GM23338 (cell line): Measurements from ENCODE around the gene GCN1. TPM values are rescaled to one million over a fixed set of nuclear protein-coding genes. Genes with fewer than 3 reads are reported as not detected.
"Not testable (repeated sequence)": the region's sequence is repeated elsewhere in the genome, so short reads cannot be mapped to it uniquely, and the experiment has no call there.

Experiments used
- ATAC-seq: fragments of 200-7000 bp; cut with Tn5 transposase; 3 replicates; pipeline ENCODE4 v1.9.1; 2020
- DNase-seq: peaks from one replicate; pipeline ENCODE4 v3.0.0-alpha.2; 2015; ENCODE audit warnings: low spot score
- H2AFZ ChIP-seq: fragments of 200-600 bp; sonication (generic); 2 replicates; pipeline ENCODE4 v1.8.0; 2016; ENCODE audit warnings: antibody characterized with exemption, mild to moderate bottlenecking, moderate library complexity
- H3F3A ChIP-seq: fragments of 200-600 bp; sonication (generic); replicated peaks from 2 replicates; pipeline ENCODE4 v1.8.0; 2017; ENCODE audit warnings: antibody characterized with exemption, mixed run types, low read depth
- H3K27ac ChIP-seq: fragments of 200-600 bp; sonication (generic); 2 replicates; pipeline ENCODE4 v1.6.1; 2016; ENCODE audit warnings: low read depth
- H3K27me3 ChIP-seq: fragments of 200-600 bp; sonication (generic); 2 replicates; pipeline ENCODE4 v1.8.0; 2016; ENCODE audit warnings: mild to moderate bottlenecking, mixed run types, moderate library complexity; ENCODE audit not compliant: insufficient read depth
- H3K36me3 ChIP-seq: fragments of 200-600 bp; sonication (generic); 2 replicates; pipeline ENCODE4 v1.8.0; 2016; ENCODE audit warnings: mild to moderate bottlenecking; ENCODE audit not compliant: insufficient read depth
- H3K4me1 ChIP-seq: fragments of 200-600 bp; sonication (generic); 2 replicates; pipeline ENCODE4 v1.8.0; 2016; ENCODE audit warnings: mild to moderate bottlenecking, moderate library complexity; ENCODE audit not compliant: insufficient read depth
- H3K4me2 ChIP-seq: fragments of 200-600 bp; sonication (generic); 2 replicates; pipeline ENCODE4 v1.7.1; 2017; ENCODE audit warnings: mixed run types
- H3K4me3 ChIP-seq: fragments of 200-600 bp; sonication (generic); 2 replicates; pipeline ENCODE4 v1.6.1; 2016; ENCODE audit warnings: mixed run types
- H3K79me2 ChIP-seq: fragments of 200-600 bp; sonication (generic); replicated peaks from 2 replicates; pipeline ENCODE4 v1.8.0; 2017; ENCODE audit warnings: mild to moderate bottlenecking; ENCODE audit not compliant: insufficient read depth
- H3K9me2 ChIP-seq: fragments of 200-600 bp; sonication (generic); 2 replicates; pipeline ENCODE4 v1.8.0; 2017; ENCODE audit not compliant: insufficient read depth
- H4K20me1 ChIP-seq: fragments of 200-600 bp; sonication (generic); replicated peaks from 2 replicates; pipeline ENCODE4 v1.8.0; 2017; ENCODE audit warnings: mild to moderate bottlenecking; ENCODE audit not compliant: insufficient read depth
- H3K27ac Mint-ChIP-seq: 2 replicates; pipeline ENCODE4 v1.8.0; 2020; ENCODE audit warnings: inconsistent platforms, mild to moderate bottlenecking, moderate library complexity, mixed read lengths
- H3K27me3 Mint-ChIP-seq: 3 replicates; pipeline ENCODE4 v1.8.0; 2022; ENCODE audit warnings: low read depth, mild to moderate bottlenecking, moderate library complexity, mixed read lengths, inconsistent platforms; ENCODE audit not compliant: insufficient read depth, poor library complexity
- H3K36me3 Mint-ChIP-seq: 3 replicates; pipeline ENCODE4 v1.8.0; 2021; ENCODE audit warnings: low read depth, mild to moderate bottlenecking, inconsistent platforms, moderate library complexity, mixed read lengths
- H3K4me1 Mint-ChIP-seq: 3 replicates; pipeline ENCODE4 v1.8.0; 2020; ENCODE audit warnings: mild to moderate bottlenecking, inconsistent platforms, mixed read lengths
- H3K4me3 Mint-ChIP-seq: 3 replicates; pipeline ENCODE4 v1.8.0; 2021; ENCODE audit warnings: moderate library complexity, mild to moderate bottlenecking, inconsistent platforms, mixed read lengths
- H3K9me3 Mint-ChIP-seq: 3 replicates; pipeline ENCODE4 v1.8.0; 2020; ENCODE audit warnings: moderate library complexity, mild to moderate bottlenecking, inconsistent platforms, mixed read lengths
- CREB1 ChIP-seq: fragments of 250-450 bp; sonication (Bioruptor Pico); IDR thresholded peaks from 2 replicates; pipeline ENCODE4 v1.5.0; 2020; ENCODE audit warnings: low read depth, mild to moderate bottlenecking, moderate library complexity
- EZH2phosphoT487 ChIP-seq: fragments of 200-600 bp; sonication (generic); IDR thresholded peaks from one replicate; pipeline ENCODE4 v1.8.1; 2018; ENCODE audit warnings: antibody characterized with exemption; ENCODE audit not compliant: unreplicated experiment
- REST ChIP-seq: IDR thresholded peaks from one replicate; pipeline ENCODE4 v1.6.1; 2018; ENCODE audit warnings: antibody characterized with exemption; ENCODE audit not compliant: unreplicated experiment
- STAT1 ChIP-seq: IDR thresholded peaks from one replicate; pipeline ENCODE4 v1.6.1; 2016; ENCODE audit warnings: antibody characterized with exemption; ENCODE audit not compliant: unreplicated experiment
- ZNF331 ChIP-seq: fragments of 250-450 bp; sonication (Bioruptor Pico); IDR thresholded peaks from 2 replicates; pipeline ENCODE4 v1.5.0; 2020; ENCODE audit warnings: low read depth, mild to moderate bottlenecking, moderate library complexity
- polyA plus RNA-seq: library from polyadenylated mRNA; unstranded; fragments of >200 nt; fragmentation: Nextera tagmentation; extraction: Ambion mirVana; gene quantifications from 2 replicates; pipeline ENCODE4 v1.2.1, GENCODE V29; 2016
- total RNA-seq: library from RNA; depleted of rRNA; stranded (reverse); fragments of >200 nt; shearing (Covaris generic); gene quantifications from 2 replicates; pipeline ENCODE4 v1.2.3, GENCODE V29; 2014
- TF ChIP-seq, protein P1 (sequence below): IDR thresholded peaks from 2 replicates; pipeline ENCODE4 v1.6.1; 2016; ENCODE audit warnings: antibody characterized with exemption

GCN1 gene
- total and polyA plus RNA-seq, 2 experiments from 2014 or later = 18.0 to 177 TPM

GRCh38 chr12:120237360-120238171 lies 43.1 kb upstream of the GCN1 start (continued):
- TF ChIP-seq EZH2phosphoT487 (no peak), STAT1 (no peak), ZNF331 (CRISPR knock-in tag) (no peak), CREB1 (CRISPR knock-in tag) (no peak), REST (no peak)
- TF ChIP-seq, protein P1, sequence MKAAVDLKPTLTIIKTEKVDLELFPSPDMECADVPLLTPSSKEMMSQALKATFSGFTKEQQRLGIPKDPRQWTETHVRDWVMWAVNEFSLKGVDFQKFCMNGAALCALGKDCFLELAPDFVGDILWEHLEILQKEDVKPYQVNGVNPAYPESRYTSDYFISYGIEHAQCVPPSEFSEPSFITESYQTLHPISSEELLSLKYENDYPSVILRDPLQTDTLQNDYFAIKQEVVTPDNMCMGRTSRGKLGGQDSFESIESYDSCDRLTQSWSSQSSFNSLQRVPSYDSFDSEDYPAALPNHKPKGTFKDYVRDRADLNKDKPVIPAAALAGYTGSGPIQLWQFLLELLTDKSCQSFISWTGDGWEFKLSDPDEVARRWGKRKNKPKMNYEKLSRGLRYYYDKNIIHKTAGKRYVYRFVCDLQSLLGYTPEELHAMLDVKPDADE = no peak

- H3K4me2 ChIP-seq, H3K36me3 Mint-ChIP-seq: not testable (repeated sequence)
- peaks cover 71% of the 10 kb centered on the region for H3K4me1 Mint-ChIP-seq
These were observed 42.3 kb upstream of the GCN1 start for GRCh38 chr12:120236809-120237208.

More at GRCh38 chr12:120236809-120237208, 42.3 kb upstream of the GCN1 start:
- H3K4me3 ChIP-seq, DNase-seq, H3K27ac ChIP-seq, H3K4me3 Mint-ChIP-seq, H3K36me3 ChIP-seq, H3K27me3 ChIP-seq, H3K27ac Mint-ChIP-seq, H2AFZ ChIP-seq, H3K9me2 ChIP-seq, ATAC-seq, H3K9me3 Mint-ChIP-seq: not testable (repeated sequence)
- H3K4me1 ChIP-seq = peaks cover 52% of the 10 kb centered on the region
- peaks cover 91% of the 10 kb centered on the region for H3K79me2 ChIP-seq
- peaks cover 14% of the 10 kb centered on the region for H4K20me1 ChIP-seq
- peaks cover 20% of the 10 kb centered on the region for H3K27me3 Mint-ChIP-seq
- peaks cover 20% of the 10 kb centered on the region for H3F3A ChIP-seq
